Measurements from ENCODE around the gene YOD1. TPM values are rescaled to one million over a fixed set of nuclear protein-coding genes. Genes with fewer than 3 reads are reported as not detected.

The YOD1 gene
- polyA plus RNA-seq, 1 donor (not counting 4 experiments of a cell fraction or from before 2014, with no cell fraction given) = 5.2 TPM

- TF ChIP-seq CTCF (optimal IDR thresholded peaks at IDR 0.05 in 1 of 3, IDR thresholded peaks at IDR 0.05 in 1 of 3, conservative IDR thresholded peaks at IDR 0.05 in 1 of 3; ENCODE audit: extremely low read depth in 1 of 3, insufficient read depth in 2 of 3, low read length in 3 of 3) = no peak
- TF ChIP-seq EZH2 (IDR thresholded peaks at IDR 0.05; ENCODE audit: low read length) = no peak
- Histone ChIP-seq H3K9me3 (ENCODE audit: control insufficient read depth, low read depth, low read length) (peaks cover 3% of the 10 kb centered on the region), H3K4me1 (ENCODE audit: control insufficient read depth, extremely low read depth, insufficient read depth, low read length) (peaks cover 34% of the 10 kb centered on the region), H3K9ac (ENCODE audit: control insufficient read depth, extremely low read depth, insufficient read depth, low read length) (no peak overlapping the region), H4K20me1 (ENCODE audit: control insufficient read depth, extremely low read depth, insufficient read depth, low read length) (no peaks in the 10 kb centered on the region), H3K27ac (ENCODE audit: control insufficient read depth, insufficient read depth, low read length) (no peak overlapping the region), H2AFZ (ENCODE audit: control insufficient read depth, low read length) (no peak overlapping the region), H3K4me3 (ENCODE audit: control insufficient read depth in 2 of 3, extremely low read depth in 1 of 3, insufficient read depth in 2 of 3, low read depth in 1 of 3, low read length in 3 of 3) (no peak overlapping the region), H3K9me1 (ENCODE audit: control insufficient read depth, extremely low read depth, insufficient read depth, low read length) (no peaks in the 10 kb centered on the region), H3K27me3 (ENCODE audit: control insufficient read depth, extremely low read depth, insufficient read depth, low read length) (no peaks in the 10 kb centered on the region), H3K4me2 (ENCODE audit: control insufficient read depth, extremely low read depth, insufficient read depth, low read depth, low read length) (no peak overlapping the region), H3K36me3 (ENCODE audit: control insufficient read depth in 2 of 2, extremely low read depth in 1 of 2, insufficient read depth in 2 of 2, low read length in 2 of 2) (no peaks in the 10 kb centered on the region), H3K79me2 (ENCODE audit: control insufficient read depth, insufficient read depth, low read length) (no peaks in the 10 kb centered on the region)
- DNase-seq (ENCODE audit: low read depth, low spot score) (no peak), FAIRE-seq (no peak)
- dilution Hi-C loops (cut with MboI; ENCODE audit: extremely low pct_ligation_motif_present, low sequenced_read_pairs) = no loop called here
Observed at GRCh38 chr1:207009945-207010344, 41.1 kb downstream of the YOD1 start.

GRCh38 chr1:207009182-207009850, 41.7 kb downstream of the YOD1 start:
- FAIRE-seq = no peak

More at GRCh38 chr1:207009182-207009850, 41.7 kb downstream of the YOD1 start:
- Histone ChIP-seq H2AFZ (ENCODE audit: control insufficient read depth, low read length) (no peak overlapping the region), H4K20me1 (ENCODE audit: control insufficient read depth, extremely low read depth, insufficient read depth, low read length) (no peaks in the 10 kb centered on the region), H3K4me3 (ENCODE audit: control insufficient read depth in 2 of 3, extremely low read depth in 1 of 3, insufficient read depth in 2 of 3, low read depth in 1 of 3, low read length in 3 of 3) (no peak overlapping the region), H3K4me1 (ENCODE audit: control insufficient read depth, extremely low read depth, insufficient read depth, low read length) (peaks cover 39% of the 10 kb centered on the region), H3K79me2 (ENCODE audit: control insufficient read depth, insufficient read depth, low read length) (no peaks in the 10 kb centered on the region), H3K9me1 (ENCODE audit: control insufficient read depth, extremely low read depth, insufficient read depth, low read length) (no peaks in the 10 kb centered on the region), H3K9me3 (ENCODE audit: control insufficient read depth, low read depth, low read length) (peaks cover 3% of the 10 kb centered on the region), H3K36me3 (ENCODE audit: control insufficient read depth in 2 of 2, extremely low read depth in 1 of 2, insufficient read depth in 2 of 2, low read length in 2 of 2) (no peaks in the 10 kb centered on the region), H3K27me3 (ENCODE audit: control insufficient read depth, extremely low read depth, insufficient read depth, low read length) (no peaks in the 10 kb centered on the region), H3K27ac (ENCODE audit: control insufficient read depth, insufficient read depth, low read length) (no peak overlapping the region), H3K9ac (ENCODE audit: control insufficient read depth, extremely low read depth, insufficient read depth, low read length) (no peak overlapping the region), H3K4me2 (ENCODE audit: control insufficient read depth, extremely low read depth, insufficient read depth, low read depth, low read length) (no peak overlapping the region)
- dilution Hi-C loops (cut with MboI; ENCODE audit: extremely low pct_ligation_motif_present, low sequenced_read_pairs) = no loop called here
- no peak for DNase-seq (ENCODE audit: low read depth, low spot score)
- TF ChIP-seq CTCF (optimal IDR thresholded peaks at IDR 0.05 in 1 of 3, IDR thresholded peaks at IDR 0.05 in 1 of 3, conservative IDR thresholded peaks at IDR 0.05 in 1 of 3; ENCODE audit: extremely low read depth in 1 of 3, insufficient read depth in 2 of 3, low read length in 3 of 3) (no peak), EZH2 (IDR thresholded peaks at IDR 0.05; ENCODE audit: low read length) (no peak)

Measured in keratinocyte (primary cell).